ENCODE measurements around the gene DIO1. TPM values are rescaled to one million over a fixed set of nuclear protein-coding genes. Genes with fewer than 3 reads are reported as not detected.

Gene DIO1
- total RNA-seq, 1 experiment from 2014 or later: not detected

DNA sequence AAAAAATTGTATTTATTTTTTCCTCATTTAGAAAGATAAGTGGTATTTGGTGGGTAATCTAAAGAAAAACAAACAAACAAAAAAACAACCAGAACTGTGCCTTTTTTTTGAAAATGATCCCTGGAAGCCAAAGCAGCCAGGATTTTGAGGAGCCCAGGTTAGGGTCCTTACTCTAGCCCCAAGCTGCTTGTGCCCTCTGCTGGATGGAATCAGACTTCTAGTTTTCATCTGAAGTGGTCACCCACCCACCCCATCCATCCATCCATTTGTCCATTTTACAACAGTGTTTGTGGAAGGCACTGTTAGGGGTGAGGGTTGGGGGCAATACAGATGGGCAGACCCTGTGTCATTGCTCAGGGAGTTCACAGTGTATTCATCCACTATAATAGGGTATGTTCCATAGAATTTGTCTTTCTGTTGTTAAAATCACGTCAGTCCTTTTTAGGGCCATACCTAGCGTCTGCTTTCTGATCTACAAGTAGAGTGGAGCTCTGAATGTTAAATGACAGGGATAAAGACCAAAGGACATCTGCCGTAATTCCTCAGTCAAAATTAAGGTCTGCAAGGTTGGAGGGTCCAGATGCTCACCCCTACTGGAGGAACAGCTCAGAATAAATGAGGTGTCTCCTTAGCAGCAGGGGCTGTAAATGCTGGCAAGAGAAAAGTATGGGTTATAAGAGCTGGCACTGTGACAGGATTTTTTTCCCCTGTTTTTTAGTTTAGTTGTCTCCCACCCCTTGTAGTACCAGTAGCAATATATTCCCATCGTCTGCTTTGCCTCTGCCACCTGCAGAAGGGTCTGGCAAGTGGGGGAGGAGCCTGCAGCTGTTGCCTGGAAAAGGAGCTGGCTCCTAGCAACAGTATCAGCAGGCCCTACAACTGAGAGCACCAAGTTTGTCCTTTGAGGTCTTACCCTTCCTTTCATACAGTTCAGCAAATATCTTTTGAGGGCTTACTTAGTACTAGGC lies 55.3 kb downstream of the DIO1 start:
- peak; percentile 71 for DNase-seq (ENCODE audit: low read depth, low spot score)
- in situ Hi-C loops (cut with HindIII; ENCODE audit: low pct_unique_long_range_greater_than_20kb, low sequenced_read_pairs): no loop called here

DNA sequence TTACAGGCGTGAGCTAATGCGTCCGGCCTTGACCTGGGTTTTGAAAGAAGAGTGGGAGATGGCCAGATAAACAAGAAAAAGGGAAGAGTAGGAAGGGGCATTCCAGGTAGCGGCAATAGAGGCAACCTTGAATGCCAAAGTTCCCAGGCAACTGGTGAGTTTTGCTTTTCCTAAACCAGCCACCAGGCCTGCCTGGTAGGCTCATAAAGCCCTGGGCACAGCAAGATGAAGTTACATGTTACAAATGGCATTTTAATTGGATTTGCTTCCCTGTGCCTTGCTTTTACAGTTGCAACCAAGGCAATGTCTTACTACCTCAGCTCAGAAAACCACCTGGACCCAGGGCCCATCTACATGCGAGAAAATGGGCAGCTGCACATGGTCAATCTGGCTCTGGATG lies 57.7 kb downstream of the DIO1 start:
- in situ Hi-C loops (cut with HindIII; ENCODE audit: low pct_unique_long_range_greater_than_20kb, low sequenced_read_pairs): no loop called here
- DNase-seq (ENCODE audit: low read depth, low spot score): no peak

DNA sequence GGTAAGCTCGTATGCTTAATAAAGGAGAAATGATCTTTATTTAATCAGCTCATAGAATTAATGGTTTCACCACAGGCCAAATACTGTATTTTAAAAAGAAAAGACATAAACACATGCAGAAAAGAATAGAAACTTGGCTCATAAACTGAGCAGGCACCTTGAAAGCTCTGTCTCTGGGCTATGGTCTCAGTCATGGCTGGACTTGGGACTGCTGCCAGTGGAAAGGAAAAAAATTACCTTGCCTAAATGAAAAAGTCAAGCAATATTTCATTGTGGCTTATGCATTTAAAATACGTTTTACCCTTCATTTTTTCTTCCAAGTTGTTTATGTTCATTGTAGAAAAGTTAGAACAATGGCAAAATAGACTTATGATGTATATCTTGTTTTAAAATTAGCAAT lies 60.1 kb downstream of the DIO1 start:
- no peak for DNase-seq (ENCODE audit: low read depth, low spot score)
- in situ Hi-C loops (cut with HindIII; ENCODE audit: low pct_unique_long_range_greater_than_20kb, low sequenced_read_pairs): no loop called here

DNA sequence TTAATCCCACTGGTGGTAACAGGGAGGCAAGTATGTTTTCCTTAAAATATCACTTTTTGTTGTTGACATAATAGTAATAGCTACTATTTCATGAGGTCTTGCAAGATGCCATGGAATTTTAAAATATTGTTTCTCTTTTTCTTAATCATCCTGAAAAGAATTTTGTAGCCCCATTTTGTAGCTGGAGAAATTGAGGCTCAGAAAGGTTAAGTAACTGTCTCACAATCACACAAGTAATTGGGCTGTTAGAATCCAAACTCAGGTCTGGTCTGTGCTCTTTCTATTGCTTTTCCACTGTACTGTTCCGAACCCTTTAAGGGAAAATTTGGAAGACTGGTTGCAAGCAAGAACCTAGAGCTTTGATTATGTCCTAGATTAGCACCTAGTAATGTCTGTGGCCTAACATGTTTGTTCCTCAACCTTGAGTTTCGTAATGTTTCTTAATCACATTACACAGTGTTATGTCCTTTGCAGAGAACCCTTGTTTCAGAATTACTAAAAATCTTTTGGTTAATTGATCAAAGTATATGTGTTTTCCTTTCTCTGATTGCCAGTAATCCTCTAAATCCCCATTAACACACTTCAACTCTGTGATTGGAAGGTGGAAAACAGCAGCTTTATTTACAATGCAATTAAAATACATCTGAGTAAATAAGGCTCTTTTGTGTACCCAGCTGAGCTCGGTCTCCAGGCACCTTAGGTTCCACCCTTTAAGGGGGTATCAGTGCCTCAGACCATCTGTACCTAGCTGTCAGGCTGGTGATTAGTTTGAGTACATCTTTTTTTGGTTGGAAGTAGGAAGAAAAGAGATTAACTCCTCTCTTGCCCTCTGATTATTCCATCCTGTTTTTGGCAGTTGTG lies 62.6 kb downstream of the DIO1 start:
- in situ Hi-C loops (cut with HindIII; ENCODE audit: low pct_unique_long_range_greater_than_20kb, low sequenced_read_pairs): no loop called here
- no peak for DNase-seq (ENCODE audit: low read depth, low spot score)

DNA sequence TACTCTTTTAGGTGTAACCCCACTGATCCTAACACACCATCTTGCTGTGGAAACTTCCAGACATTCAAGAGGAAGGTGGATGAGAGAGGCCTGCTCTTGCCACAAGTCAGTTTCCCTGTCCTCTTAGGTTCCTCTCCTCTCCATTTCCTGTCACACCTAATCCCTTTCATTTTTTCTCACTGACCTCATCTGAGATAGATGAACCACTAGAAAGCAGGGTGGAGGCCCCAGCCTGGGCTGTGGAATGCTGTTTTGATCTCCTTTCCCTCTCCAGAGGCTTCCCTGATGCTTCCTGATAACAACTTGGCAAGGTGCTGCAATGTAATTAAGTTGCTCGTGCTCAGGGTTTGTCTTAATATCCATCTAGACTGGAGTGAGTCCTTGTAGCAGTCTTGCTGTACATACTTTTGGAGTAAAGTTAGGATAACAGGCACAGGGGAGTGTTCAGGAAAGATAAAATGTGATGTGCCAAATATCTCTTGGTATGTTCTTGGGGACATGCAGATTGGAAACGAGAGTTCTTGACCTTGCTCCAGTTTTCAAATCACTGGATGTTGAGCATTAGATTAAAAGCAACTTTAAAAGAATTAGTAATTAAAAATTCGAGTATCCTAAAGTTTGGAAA lies 63.3 kb downstream of the DIO1 start:
- in situ Hi-C loops (cut with HindIII; ENCODE audit: low pct_unique_long_range_greater_than_20kb, low sequenced_read_pairs): no loop called here
- no peak for DNase-seq (ENCODE audit: low read depth, low spot score)

DNA sequence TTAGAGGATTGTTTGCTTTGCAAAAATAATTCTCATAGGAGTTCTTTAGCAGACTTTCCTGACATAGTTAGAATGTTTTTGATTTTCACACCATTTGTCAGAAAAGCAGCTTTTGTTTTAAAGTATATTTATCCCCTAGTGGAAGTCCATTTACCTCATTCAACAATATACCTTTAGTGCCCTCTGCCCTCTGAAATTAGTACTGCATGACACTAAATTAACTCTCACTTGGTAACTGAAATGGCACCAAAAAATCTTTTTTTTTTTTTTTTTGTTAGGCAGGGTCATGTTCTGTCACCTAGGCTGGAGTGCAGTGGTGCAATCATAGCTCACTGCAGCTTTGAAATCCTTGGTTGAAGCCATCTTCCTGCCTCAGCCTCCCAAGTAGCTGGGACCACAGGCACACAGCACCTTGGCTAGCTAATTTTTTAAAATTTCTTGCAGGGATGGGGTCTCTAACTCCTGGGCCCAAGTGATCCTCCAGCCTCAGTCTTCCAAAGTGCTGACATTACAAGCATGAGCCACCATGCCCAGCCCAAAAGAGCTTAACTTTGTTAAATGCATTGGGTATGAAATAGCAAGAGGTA lies 65.8 kb downstream of the DIO1 start:
- in situ Hi-C loops (cut with HindIII; ENCODE audit: low pct_unique_long_range_greater_than_20kb, low sequenced_read_pairs): no loop called here
- DNase-seq (ENCODE audit: low read depth, low spot score): peak; percentile 51

Other genes with a start within 250 kb of the DIO1 start
- 0.16 TPM in 1 of 2 replicates, not detected in the other for gene GLIS1, start 155.0 kb upstream of the DIO1 start, total RNA-seq (2014; rRNA removed; shearing (Covaris generic))
- 40.8 and 42.7 TPM in 2 replicates for gene NDC1, start 55.9 kb upstream of the DIO1 start, total RNA-seq (2014; rRNA removed; shearing (Covaris generic))
- 37.5 and 41.8 TPM in 2 replicates for gene YIPF1, start 4.4 kb upstream of the DIO1 start, total RNA-seq (2014; rRNA removed; shearing (Covaris generic))
- gene IFT25, start 51.5 kb downstream of the DIO1 start, total RNA-seq (2014; rRNA removed; shearing (Covaris generic)): 31.2 and 33.1 TPM in 2 replicates
- gene LRRC42, start 52.2 kb downstream of the DIO1 start, total RNA-seq (2014; rRNA removed; shearing (Covaris generic)): 20.4 and 21.5 TPM in 2 replicates
- gene LDLRAD1, start 124.0 kb downstream of the DIO1 start, total RNA-seq (2014; rRNA removed; shearing (Covaris generic)): not detected in 2 replicates
- 535 and 546 TPM in 2 replicates for gene TMEM59, start 159.0 kb downstream of the DIO1 start, total RNA-seq (2014; rRNA removed; shearing (Covaris generic))
- 2.7 and 3.9 TPM in 2 replicates for gene TCEANC2, start 159.4 kb downstream of the DIO1 start, total RNA-seq (2014; rRNA removed; shearing (Covaris generic))